Adipocyte (in vitro differentiated cells): ENCODE data around the gene ADAMTS17.

Experiments
- DNase-seq: peaks from one replicate; pipeline ENCODE4 v3.0.0-alpha.2; 2015; ENCODE audit warnings: low read depth
- H3K27me3 ChIP-seq: replicated peaks from 2 replicates; pipeline ENCODE4 v1.7.0; 2013; ENCODE audit warnings: mild to moderate bottlenecking, low read length, moderate library complexity; ENCODE audit not compliant: control insufficient read depth, insufficient read depth
- H3K36me3 ChIP-seq: 2 replicates; pipeline ENCODE4 v1.7.0; 2013; ENCODE audit warnings: low read length, mild to moderate bottlenecking, moderate library complexity; ENCODE audit not compliant: control insufficient read depth, insufficient read depth, severe bottlenecking
- H3K4me1 ChIP-seq: 2 replicates; pipeline ENCODE4 v1.7.0; 2013; ENCODE audit warnings: mild to moderate bottlenecking, low read length, moderate library complexity; ENCODE audit not compliant: control insufficient read depth, insufficient read depth
- H3K4me3 ChIP-seq: 2 replicates; pipeline ENCODE4 v1.7.0; 2013; ENCODE audit warnings: mild to moderate bottlenecking, low read length, moderate library complexity
- H3K9ac ChIP-seq: 2 replicates; pipeline ENCODE4 v1.7.0; 2013; ENCODE audit warnings: mild to moderate bottlenecking, low read length, moderate library complexity
- H3K9me3 ChIP-seq: 2 replicates; pipeline ENCODE4 v1.7.0; 2013; ENCODE audit warnings: mild to moderate bottlenecking, low read length, moderate library complexity; ENCODE audit not compliant: control insufficient read depth

ADAMTS17 gene

GRCh38 chr15:99997112-99997651 lies 344.6 kb downstream of the ADAMTS17 start:
- no peak for DNase-seq
- H3K27me3 ChIP-seq: no peaks in the 10 kb centered on the region

GRCh38 chr15:99996660-99997059 lies 345.1 kb downstream of the ADAMTS17 start:
- no peak for DNase-seq
- Histone ChIP-seq H3K9ac (no peak overlapping the region), H3K4me1 (no peaks in the 10 kb centered on the region), H3K27me3 (no peaks in the 10 kb centered on the region), H3K9me3 (no peaks in the 10 kb centered on the region), H3K4me3 (no peak overlapping the region), H3K36me3 (no peaks in the 10 kb centered on the region)

More at GRCh38 chr15:99997112-99997651, 344.6 kb downstream of the ADAMTS17 start:
- Histone ChIP-seq H3K4me3 (no peak overlapping the region), H3K9me3 (no peaks in the 10 kb centered on the region), H3K4me1 (no peaks in the 10 kb centered on the region), H3K9ac (no peak overlapping the region), H3K36me3 (no peaks in the 10 kb centered on the region)

GRCh38 chr15:99995543-99995942 lies 346.2 kb downstream of the ADAMTS17 start:
- no peaks in the 10 kb centered on the region for H3K36me3 ChIP-seq
- no peaks in the 10 kb centered on the region for H3K4me1 ChIP-seq
- no peak for DNase-seq
- no peak overlapping the region for H3K9ac ChIP-seq
- H3K9me3 ChIP-seq: no peaks in the 10 kb centered on the region
- H3K4me3 ChIP-seq: no peak overlapping the region
- no peaks in the 10 kb centered on the region for H3K27me3 ChIP-seq

GRCh38 chr15:99994849-99995248 lies 346.9 kb downstream of the ADAMTS17 start:
- no peak overlapping the region for H3K4me3 ChIP-seq
- no peaks in the 10 kb centered on the region for H3K27me3 ChIP-seq
- no peaks in the 10 kb centered on the region for H3K4me1 ChIP-seq
- H3K9ac ChIP-seq: no peak overlapping the region
- H3K36me3 ChIP-seq: no peaks in the 10 kb centered on the region
- H3K9me3 ChIP-seq: no peaks in the 10 kb centered on the region
- DNase-seq: no peak

GRCh38 chr15:99993681-99994131 lies 348.1 kb downstream of the ADAMTS17 start:
- H3K36me3 ChIP-seq: no peaks in the 10 kb centered on the region
- no peak overlapping the region for H3K9ac ChIP-seq
- H3K4me1 ChIP-seq: no peaks in the 10 kb centered on the region
- no peaks in the 10 kb centered on the region for H3K27me3 ChIP-seq
- DNase-seq: no peak
- H3K9me3 ChIP-seq: peaks cover under 1% of the 10 kb centered on the region
- H3K4me3 ChIP-seq: no peak overlapping the region

DNA sequence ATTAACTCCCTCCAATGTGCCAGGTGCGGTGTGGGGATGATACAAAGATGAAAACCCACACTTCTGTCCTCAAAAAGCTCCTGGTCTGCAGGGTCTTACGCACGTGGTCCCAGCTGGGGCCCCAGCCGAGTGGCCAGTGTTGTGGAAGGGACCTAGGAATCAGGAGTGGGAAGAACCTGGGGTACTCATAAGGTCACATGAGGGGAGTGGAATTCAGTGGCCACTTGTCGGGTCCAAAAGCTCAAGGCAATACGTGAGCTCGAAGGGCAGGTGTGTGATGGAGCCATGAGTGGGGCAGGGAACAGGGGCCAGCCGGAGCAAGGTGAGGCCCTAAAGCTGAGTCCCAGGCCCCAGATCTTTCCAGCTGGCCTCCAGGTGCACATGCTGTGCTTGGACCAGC lies 348.5 kb downstream of the ADAMTS17 start:
- Histone ChIP-seq H3K9me3 (peaks cover 5% of the 10 kb centered on the region), H3K4me3 (no peak overlapping the region), H3K9ac (no peak overlapping the region), H3K4me1 (no peaks in the 10 kb centered on the region), H3K27me3 (no peaks in the 10 kb centered on the region), H3K36me3 (no peaks in the 10 kb centered on the region)
- no peak for DNase-seq

DNA sequence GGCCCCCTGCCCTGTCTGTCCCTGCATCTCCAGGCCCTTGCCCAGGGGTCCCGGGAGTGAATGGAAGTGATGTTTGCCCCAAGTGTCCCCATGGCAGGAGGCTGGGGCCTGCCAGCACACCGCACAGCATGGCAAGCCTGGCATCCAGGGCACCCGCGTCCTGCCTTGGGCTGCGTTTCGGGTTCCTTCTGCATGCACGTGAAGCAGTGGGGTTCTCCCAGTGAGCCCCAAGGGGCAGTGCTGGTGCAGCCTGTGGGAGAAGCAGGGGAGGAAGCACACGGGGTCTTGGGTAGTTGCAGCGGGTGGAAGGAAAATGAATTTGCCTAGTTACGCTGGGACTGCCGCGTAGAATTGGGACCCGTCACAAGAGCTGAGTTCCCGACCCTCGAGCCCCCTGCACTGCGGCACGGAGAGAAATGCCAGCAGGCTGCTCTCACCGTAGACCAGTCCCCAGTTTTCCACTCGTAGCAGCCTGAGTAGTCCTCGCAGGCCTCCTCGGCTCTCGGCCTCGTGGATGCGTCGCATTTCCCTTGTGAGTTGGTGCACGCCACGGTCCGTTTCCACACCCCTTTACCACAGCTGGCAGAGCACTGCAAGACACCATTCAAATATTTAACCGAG lies 349.1 kb downstream of the ADAMTS17 start:
- Histone ChIP-seq H3K27me3 (no peaks in the 10 kb centered on the region), H3K9ac (no peak overlapping the region), H3K36me3 (no peaks in the 10 kb centered on the region), H3K9me3 (peaks cover 9% of the 10 kb centered on the region), H3K4me1 (no peaks in the 10 kb centered on the region), H3K4me3 (no peak overlapping the region)
- no peak for DNase-seq

DNA sequence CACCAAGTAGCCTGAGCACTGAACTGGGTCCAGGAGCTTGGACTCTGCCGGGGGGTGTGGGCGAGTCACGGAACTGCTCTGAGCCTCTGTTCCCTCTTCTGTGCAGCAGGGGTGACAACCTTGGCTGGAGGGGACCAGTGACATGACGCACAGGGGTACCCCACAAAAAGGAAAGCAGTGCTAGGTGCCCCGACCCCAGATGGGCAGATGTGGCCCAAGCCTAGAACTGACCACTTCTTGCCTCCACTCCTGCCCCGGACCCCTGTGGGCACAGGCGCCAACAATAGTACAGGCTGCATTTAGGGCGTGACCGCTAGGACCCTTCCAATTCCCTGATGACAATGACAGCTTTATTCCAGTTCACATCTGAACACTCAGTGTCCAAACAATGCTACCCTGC lies 352.7 kb downstream of the ADAMTS17 start:
- Histone ChIP-seq H3K27me3 (peaks cover 6% of the 10 kb centered on the region), H3K9ac (no peak overlapping the region), H3K4me1 (no peaks in the 10 kb centered on the region), H3K9me3 (peaks cover 9% of the 10 kb centered on the region), H3K36me3 (no peaks in the 10 kb centered on the region), H3K4me3 (no peak overlapping the region)
- no peak for DNase-seq

GRCh38 chr15:99987701-99988100 lies 354.1 kb downstream of the ADAMTS17 start:
- Histone ChIP-seq H3K4me1 (no peaks in the 10 kb centered on the region), H3K4me3 (no peak overlapping the region), H3K9ac (no peak overlapping the region), H3K36me3 (no peaks in the 10 kb centered on the region), H3K9me3 (peaks cover 9% of the 10 kb centered on the region), H3K27me3 (peaks cover 12% of the 10 kb centered on the region)
- no peak for DNase-seq

DNA sequence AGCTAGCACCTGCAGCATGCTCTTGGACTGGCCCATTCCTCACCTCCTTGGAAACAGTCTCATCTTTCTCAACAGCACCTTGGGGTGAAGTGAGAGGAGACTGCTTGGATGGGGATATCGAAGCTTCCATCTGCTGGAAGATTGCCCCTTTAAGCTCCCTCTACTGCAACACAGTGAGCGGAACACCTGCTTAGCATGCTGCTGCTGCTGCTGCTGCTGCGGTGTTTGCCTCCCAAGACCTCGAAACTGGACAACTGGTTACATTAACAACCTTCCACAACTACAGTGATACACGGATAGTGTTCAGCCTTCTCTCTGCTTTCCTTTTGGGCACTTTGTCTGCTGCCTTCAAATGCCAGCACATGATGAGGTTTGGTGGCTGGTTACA lies 354.7 kb downstream of the ADAMTS17 start:
- H3K4me3 ChIP-seq: no peak overlapping the region
- H3K4me1 ChIP-seq: no peaks in the 10 kb centered on the region
- no peak for DNase-seq

DNA sequence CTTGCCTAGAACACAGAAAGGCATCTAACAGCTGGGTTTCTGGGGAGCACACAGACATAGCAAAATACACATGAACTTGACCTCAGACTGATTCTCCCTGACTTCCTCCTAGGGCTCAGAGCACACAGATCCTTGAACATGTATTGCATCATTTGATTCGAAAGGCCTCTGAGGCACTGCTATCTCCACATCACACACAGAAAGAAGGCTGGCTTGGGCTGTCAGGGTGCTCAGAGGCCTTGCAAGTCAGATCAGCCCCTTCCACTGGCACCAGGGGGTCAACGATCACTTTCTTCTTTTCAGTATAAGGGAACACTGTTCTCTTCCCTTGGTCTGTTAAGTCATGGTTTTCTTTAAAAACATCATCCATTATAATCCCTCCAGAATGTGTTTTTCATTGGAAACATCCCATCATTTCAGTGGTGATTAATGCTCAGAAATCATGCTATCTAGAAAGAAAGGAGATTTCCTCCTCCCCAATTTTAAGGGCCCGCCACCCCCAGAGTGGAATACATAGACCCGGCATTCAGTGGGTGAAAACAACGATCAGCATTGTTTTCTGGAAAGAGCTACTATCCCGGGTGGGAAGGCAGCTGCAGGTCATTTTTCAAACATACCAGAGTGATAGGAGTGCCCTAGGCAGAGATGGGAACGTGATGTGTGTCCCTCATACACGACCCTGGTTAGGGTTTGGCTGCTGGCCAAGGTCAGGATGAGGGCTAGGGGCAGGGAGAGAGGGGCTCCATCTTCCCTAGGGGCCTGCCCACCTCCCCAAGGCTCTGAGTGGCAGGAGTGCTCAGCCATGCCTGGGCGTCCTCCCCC lies 355.3 kb downstream of the ADAMTS17 start:
- H3K4me1 ChIP-seq: no peaks in the 10 kb centered on the region
- H3K9me3 ChIP-seq: peaks cover 9% of the 10 kb centered on the region
- H3K36me3 ChIP-seq: no peaks in the 10 kb centered on the region
- H3K9ac ChIP-seq: no peak overlapping the region
- DNase-seq: no peak
- H3K27me3 ChIP-seq: peaks cover 15% of the 10 kb centered on the region
- no peak overlapping the region for H3K4me3 ChIP-seq

More for the DNA sequence above, 354.7 kb downstream of the ADAMTS17 start:
- Histone ChIP-seq H3K27me3 (peaks cover 15% of the 10 kb centered on the region), H3K9me3 (peaks cover 9% of the 10 kb centered on the region), H3K9ac (no peak overlapping the region), H3K36me3 (no peaks in the 10 kb centered on the region)
